ENCODE results near the gene MITF. TPM values are rescaled to one million over a fixed set of nuclear protein-coding genes. Genes with fewer than 3 reads are reported as not detected.

MITF gene
- polyA plus RNA-seq, 1 of the 3 experiments (the other 2 are of a cell fraction): 1.7 TPM

DNA sequence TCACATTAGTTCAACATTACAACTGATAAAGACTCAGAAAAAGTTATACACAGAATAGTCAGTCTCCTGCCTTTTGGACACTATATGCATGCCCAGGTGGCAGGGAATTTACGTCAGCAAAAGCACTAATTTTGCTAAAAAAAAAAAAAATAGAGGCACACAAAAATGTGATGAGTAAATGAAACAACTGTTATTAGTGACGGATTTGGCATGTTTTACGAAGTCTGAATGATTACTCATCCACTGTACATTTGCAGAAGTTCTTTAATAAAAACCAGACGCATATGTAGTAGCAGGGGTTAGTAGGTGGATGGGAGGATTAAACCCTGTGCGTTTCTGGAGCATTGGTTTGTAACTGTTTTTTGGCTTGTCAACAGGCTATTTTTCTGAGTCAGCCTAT is 99.0 kb downstream of the MITF start:
- DNase-seq: peak; percentile 26
- H3K4me3 ChIP-seq (ENCODE audit: low read depth in 2 of 2, low read length in 1 of 2): 0 out of 4 replicates have a peak overlapping the region, but pooled peaks of 1 of the 2 experiments have one; percentile 16
- H3K4me2 ChIP-seq: peak overlapping the region; percentile 33; the same call in 1 of the 2 replicates
- no peaks in the 10 kb centered on the region for H4K20me1 ChIP-seq (ENCODE audit: insufficient read depth)
- no peaks in the 10 kb centered on the region for H3K79me2 ChIP-seq (ENCODE audit: insufficient read depth)
- H3K4me1 ChIP-seq (ENCODE audit: control insufficient read depth in 1 of 2, insufficient read depth in 2 of 2, low read depth in 1 of 2, low read length in 1 of 2): peaks cover 2 to 11% of the 10 kb centered on the region in 2 experiments; a peak in 3 of 4 replicates
- peaks cover 12% of the 10 kb centered on the region for H3F3A ChIP-seq (replicated peaks; ENCODE audit: insufficient read depth)
- WGBS (ENCODE audit: low lambda C conversion rate): 11% methylated on average over 5 of the region's 5 CpGs
- CTCF ChIA-PET: no interaction called here
- peaks cover 13% of the 10 kb centered on the region; the same call in 1 of the 2 replicates for H3K9me3 ChIP-seq
- POLR2A ChIA-PET: no interaction called here
- H3K36me3 ChIP-seq (replicated peaks in 1 of 2; ENCODE audit: control insufficient read depth in 1 of 2, insufficient read depth in 2 of 2, low read length in 1 of 2): peaks cover 0 to 6% of the 10 kb centered on the region in 2 experiments
- H3K9me2 ChIP-seq: no peaks in the 10 kb centered on the region
- no peaks in the 10 kb centered on the region for H3K27me3 ChIP-seq (ENCODE audit: insufficient read depth)
- H3K27ac ChIP-seq (ENCODE audit: low read depth in 2 of 2, low read length in 1 of 2): peak overlapping the region; percentile 72 to 80; a peak in 3 of 4 replicates
- no peak overlapping the region; the same call in 1 of the 2 replicates for H3K9ac ChIP-seq
- peak; percentile 100 for TF ChIP-seq TCF12 (IDR thresholded peaks at IDR 0.05)
- TF ChIP-seq, protein P1, sequence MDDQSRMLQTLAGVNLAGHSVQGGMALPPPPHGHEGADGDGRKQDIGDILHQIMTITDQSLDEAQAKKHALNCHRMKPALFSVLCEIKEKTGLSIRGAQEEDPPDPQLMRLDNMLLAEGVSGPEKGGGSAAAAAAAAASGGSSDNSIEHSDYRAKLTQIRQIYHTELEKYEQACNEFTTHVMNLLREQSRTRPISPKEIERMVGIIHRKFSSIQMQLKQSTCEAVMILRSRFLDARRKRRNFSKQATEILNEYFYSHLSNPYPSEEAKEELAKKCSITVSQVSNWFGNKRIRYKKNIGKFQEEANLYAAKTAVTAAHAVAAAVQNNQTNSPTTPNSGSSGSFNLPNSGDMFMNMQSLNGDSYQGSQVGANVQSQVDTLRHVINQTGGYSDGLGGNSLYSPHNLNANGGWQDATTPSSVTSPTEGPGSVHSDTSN (IDR thresholded peaks at IDR 0.05): peak; percentile 93
- peak; percentile 93 for TF ChIP-seq JUND (IDR thresholded peaks at IDR 0.05)
- peak; percentile 37 to 95; a peak in 3 of 4 replicates for TF ChIP-seq EP300 (IDR thresholded peaks at IDR 0.05; ENCODE audit: borderline replicate concordance in 1 of 2, low read depth in 1 of 2, low read length in 1 of 2)
- TF ChIP-seq, protein P2, sequence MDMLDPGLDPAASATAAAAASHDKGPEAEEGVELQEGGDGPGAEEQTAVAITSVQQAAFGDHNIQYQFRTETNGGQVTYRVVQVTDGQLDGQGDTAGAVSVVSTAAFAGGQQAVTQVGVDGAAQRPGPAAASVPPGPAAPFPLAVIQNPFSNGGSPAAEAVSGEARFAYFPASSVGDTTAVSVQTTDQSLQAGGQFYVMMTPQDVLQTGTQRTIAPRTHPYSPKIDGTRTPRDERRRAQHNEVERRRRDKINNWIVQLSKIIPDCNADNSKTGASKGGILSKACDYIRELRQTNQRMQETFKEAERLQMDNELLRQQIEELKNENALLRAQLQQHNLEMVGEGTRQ (IDR thresholded peaks at IDR 0.05; ENCODE audit: borderline replicate concordance, low read depth, low read length): no peak
- TF ChIP-seq, protein P3, sequence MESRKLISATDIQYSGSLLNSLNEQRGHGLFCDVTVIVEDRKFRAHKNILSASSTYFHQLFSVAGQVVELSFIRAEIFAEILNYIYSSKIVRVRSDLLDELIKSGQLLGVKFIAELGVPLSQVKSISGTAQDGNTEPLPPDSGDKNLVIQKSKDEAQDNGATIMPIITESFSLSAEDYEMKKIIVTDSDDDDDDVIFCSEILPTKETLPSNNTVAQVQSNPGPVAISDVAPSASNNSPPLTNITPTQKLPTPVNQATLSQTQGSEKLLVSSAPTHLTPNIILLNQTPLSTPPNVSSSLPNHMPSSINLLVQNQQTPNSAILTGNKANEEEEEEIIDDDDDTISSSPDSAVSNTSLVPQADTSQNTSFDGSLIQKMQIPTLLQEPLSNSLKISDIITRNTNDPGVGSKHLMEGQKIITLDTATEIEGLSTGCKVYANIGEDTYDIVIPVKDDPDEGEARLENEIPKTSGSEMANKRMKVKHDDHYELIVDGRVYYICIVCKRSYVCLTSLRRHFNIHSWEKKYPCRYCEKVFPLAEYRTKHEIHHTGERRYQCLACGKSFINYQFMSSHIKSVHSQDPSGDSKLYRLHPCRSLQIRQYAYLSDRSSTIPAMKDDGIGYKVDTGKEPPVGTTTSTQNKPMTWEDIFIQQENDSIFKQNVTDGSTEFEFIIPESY (IDR thresholded peaks at IDR 0.05; ENCODE audit: borderline replicate concordance, low read depth): no peak
- peak; percentile 95 for TF ChIP-seq FOSL2 (IDR thresholded peaks at IDR 0.05; ENCODE audit: borderline replicate concordance, low read depth)
- TF ChIP-seq SIN3A (IDR thresholded peaks at IDR 0.05; ENCODE audit: borderline replicate concordance, low read depth, low read length): peak; percentile 82; the same call in 1 of the 2 replicates
- TF ChIP-seq GATA2 (CRISPR knock-in tag; IDR thresholded peaks at IDR 0.05): no peak
- TF ChIP-seq, protein P4, sequence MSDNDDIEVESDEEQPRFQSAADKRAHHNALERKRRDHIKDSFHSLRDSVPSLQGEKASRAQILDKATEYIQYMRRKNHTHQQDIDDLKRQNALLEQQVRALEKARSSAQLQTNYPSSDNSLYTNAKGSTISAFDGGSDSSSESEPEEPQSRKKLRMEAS (IDR thresholded peaks at IDR 0.05; ENCODE audit: low read depth): peak; percentile 39; the same call in 1 of the 2 replicates
- TF ChIP-seq GABPA (IDR thresholded peaks at IDR 0.05; ENCODE audit: low read depth): no peak
- TF ChIP-seq NFIC (IDR thresholded peaks at IDR 0.05; ENCODE audit: borderline replicate concordance): peak; percentile 93
- TF ChIP-seq POLR2AphosphoS5 (IDR thresholded peaks at IDR 0.05; ENCODE audit: low read depth, low read length): peak; percentile 90
- TF ChIP-seq RAD21 (IDR thresholded peaks at IDR 0.05; ENCODE audit: low read length): no peak
- TF ChIP-seq NRF1 (IDR thresholded peaks at IDR 0.05; ENCODE audit: low read depth, low read length): no peak
- 0 out of 2 replicates have a peak, but pooled peaks have one; percentile 6 for TF ChIP-seq TAF1 (IDR thresholded peaks at IDR 0.05; ENCODE audit: borderline replicate concordance, low read depth, low read length)
- TF ChIP-seq SMC3 (IDR thresholded peaks at IDR 0.05; ENCODE audit: low read depth, low read length): no peak
- peak; percentile 72 for TF ChIP-seq FOXM1 (IDR thresholded peaks at IDR 0.05; ENCODE audit: low read depth)
- peak; percentile 86 for TF ChIP-seq TEAD4 (IDR thresholded peaks at IDR 0.05; ENCODE audit: borderline replicate concordance, insufficient read depth)
- TF ChIP-seq MXI1 (IDR thresholded peaks at IDR 0.05; ENCODE audit: low read depth, low read length): no peak
- TF ChIP-seq ELF1 (IDR thresholded peaks at IDR 0.05): no peak
- peak; percentile 59; the same call in 1 of the 2 replicates for TF ChIP-seq MEF2A (IDR thresholded peaks at IDR 0.05; ENCODE audit: borderline replicate concordance, low read depth)
- peak; percentile 81; the same call in 1 of the 2 replicates for TF ChIP-seq RXRA (IDR thresholded peaks at IDR 0.05; ENCODE audit: borderline replicate concordance, low read depth)
- no peak overlapping the region for H2AFZ ChIP-seq (ENCODE audit: low read depth)
